Stimulated activated CD4-positive, alpha-beta T cell treated with anti-CD3 and anti-CD28 coated beads, TNF-alpha, amount 100 ng/mL, for 24 hours (primary cell): ENCODE results near the gene SPAG7.

Experiments
- DNase-seq, 3 experiments: peaks; one replicate each; pipeline ENCODE4 v3.0.0-alpha.2; 2020; ENCODE audit warnings: low read depth in 3 of 3

SPAG7 gene

DNA sequence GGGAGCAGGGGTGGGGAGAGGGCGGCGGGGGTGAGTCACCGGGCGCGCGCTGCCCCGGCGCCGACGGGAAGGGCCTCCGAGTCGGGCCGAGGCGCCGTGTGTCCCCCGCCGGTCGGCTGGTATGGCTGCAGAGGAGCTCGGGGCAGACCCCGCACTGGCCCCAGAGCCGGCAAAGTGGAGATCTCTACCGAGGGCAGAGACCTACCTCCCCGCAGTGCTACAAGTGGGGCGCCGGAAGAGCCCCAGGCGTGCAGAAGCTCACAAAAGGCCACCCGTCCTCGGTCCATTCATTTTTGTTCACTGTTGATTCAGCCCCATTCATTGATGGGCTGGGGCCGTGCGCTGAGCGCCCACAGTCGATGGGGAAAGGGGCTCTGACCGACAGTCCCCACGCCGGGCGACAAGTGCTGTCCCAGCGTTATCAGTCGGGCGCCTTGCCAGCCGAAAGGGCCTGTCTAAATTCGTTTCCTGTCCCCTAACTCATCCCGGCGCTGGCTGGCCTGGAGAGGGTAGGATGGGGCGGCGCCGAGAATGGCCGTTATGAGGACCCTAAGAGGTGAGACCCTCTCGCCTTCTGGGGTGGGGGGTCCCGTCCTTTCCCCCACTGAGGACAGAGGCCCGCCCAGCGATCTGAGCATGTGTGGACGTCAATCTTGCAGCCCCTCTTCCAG lies 17.4 kb downstream of the SPAG7 start:
- DNase-seq: peak in 1 of 3 experiments; percentile 38

- peak in 2 of 3 experiments; percentile 55 to 82 for DNase-seq
Measured at GRCh38 chr17:4949321-4950074, 18.1 kb downstream of the SPAG7 start.

GRCh38 chr17:4948931-4949320 lies 18.7 kb downstream of the SPAG7 start:
- DNase-seq: peak in 2 of 3 experiments; percentile 67 to 76

- peak; percentile 86 to 92 (median 87) for DNase-seq
Measured at GRCh38 chr17:4948166-4948930, 19.3 kb downstream of the SPAG7 start, which contains the start of gene PFN1. TSS of gene PFN1 (minus strand) at chr17:4948530. CDS start at chr17:4948394, 136 bp downstream.

DNA sequence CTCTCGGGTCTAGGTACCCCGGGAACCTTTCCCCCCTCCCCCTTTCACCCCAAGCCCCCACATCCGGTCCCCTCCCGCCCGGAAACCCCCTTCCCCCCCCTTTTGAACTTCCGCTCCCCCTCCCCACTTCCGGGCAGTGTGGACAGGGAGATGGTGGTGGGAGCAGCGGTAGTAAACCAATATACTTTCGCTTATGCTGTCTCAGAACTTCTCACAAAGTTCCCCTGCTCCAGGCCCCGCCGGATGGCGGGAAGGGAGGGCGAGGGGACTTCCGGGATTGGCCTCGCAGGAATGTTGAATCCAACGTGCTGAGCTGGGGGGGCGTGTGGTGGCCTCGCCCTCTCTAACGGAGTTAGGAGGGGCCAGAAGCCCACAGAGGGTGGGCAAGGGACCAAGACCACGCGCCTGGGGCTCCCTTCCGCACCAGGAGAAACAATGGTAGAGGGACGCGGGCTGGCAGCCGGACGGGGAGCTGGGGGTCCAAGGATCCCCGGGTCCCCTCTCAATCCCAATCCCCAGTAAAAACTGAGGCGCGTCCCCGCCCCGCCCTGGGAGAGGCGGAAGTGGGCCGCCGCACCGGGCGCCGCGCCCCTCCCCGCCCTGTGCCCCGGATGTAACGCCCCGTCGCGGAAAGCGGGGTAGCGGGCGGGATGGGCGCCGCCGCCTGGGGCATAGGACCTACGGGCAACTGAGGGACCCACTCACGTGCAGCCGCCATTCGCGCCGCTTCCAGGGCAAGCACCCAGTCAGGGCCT lies 20.0 kb downstream of the SPAG7 start:
- DNase-seq: peak in 1 of 3 experiments; percentile 73

- no peak for DNase-seq
Measured at GRCh38 chr17:4947010-4947410, 20.6 kb downstream of the SPAG7 start.

DNA sequence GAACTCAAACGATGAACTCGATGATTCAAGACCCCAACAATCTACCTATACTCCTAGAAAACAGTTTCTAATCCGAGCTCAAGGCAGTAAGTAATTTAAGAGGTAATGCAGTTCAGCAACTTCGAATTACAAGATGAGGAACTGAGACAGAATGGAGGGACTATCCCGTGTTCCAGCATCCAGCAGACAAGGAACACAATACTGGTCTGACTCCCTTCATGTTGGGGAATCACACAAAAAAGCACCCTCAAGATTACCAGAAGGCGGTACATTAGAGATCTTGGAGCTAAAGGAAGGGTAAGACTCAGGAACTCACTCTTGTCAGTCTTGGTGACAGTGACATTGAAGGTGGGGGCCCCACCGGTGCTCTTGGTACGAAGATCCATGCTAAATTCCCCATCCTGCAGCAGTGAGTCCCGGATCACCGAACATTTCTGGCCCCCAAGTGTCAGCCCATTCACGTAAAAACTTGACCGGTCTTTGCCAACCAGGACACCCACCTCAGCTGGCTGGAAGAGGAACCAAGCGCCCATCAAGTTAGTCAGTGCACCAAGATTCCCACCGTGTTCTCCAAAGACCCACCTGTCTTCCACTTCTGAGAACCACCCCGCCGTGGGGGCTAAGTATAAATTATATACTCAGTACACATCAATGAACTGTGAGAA lies 21.2 kb downstream of the SPAG7 start:
- DNase-seq: no peak

- DNase-seq: no peak
Measured at GRCh38 chr17:4945944-4946280, 21.7 kb downstream of the SPAG7 start.

DNA sequence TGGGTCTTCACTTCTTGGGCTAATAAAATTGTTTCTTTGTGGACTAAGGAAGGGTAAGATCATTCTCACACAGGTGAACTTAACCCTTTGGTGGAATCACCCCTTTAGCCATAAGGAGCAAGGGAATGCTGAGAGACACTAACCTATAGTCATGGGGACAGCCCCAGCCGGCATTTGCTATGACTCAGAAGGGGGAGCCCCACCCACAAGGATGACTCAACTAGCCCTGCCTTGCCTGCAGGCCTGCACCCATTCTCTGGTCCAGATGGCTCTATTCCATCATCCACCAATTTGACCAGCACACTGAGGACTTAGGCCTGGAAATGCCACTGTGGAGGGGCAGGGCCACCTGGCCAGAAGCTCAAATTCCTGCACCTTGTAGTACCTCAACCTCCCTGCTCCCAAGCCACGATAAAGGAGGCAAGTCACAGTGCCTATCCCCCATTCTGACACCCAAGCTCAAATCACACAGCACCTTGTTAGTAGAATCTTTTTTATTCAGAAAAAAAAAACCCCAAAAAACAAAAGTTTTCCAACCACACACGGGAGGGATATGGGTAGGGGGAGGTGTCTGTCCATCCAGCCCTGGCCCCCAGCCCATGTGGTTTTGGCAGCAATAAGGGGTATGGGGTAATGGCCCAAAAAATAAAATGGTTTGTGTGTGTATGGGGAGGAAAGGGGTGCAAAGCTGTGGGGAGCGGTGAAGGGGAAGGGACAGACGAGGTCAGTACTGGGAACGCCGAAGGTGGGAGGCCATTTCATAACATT lies 22.3 kb downstream of the SPAG7 start:
- peak; percentile 72 to 86 (median 83) for DNase-seq

- peak in 1 of 3 experiments; percentile 46 for DNase-seq
Measured at GRCh38 chr17:4944554-4945175, 23.0 kb downstream of the SPAG7 start.

GRCh38 chr17:4944163-4944553 lies 23.5 kb downstream of the SPAG7 start:
- peak in 1 of 3 experiments; percentile 58 for DNase-seq

- DNase-seq: no peak
Measured at GRCh38 chr17:4942760-4943508, 24.7 kb downstream of the SPAG7 start.

GRCh38 chr17:4941319-4941610 lies 26.4 kb downstream of the SPAG7 start:
- DNase-seq: no peak

- peak in 1 of 3 experiments; percentile 44 for DNase-seq
Measured at GRCh38 chr17:4940555-4941318, 26.9 kb downstream of the SPAG7 start.

- peak; percentile 89 to 94 (median 92) for DNase-seq
Measured at GRCh38 chr17:4939796-4940554, 27.6 kb downstream of the SPAG7 start, which contains the start of the genes RNF167 and SLC25A11. TSS of gene RNF167 (plus strand) at chr17:4940268. CDS start at chr17:4940910, 642 bp downstream. TSS of gene SLC25A11 (minus strand) at chr17:4940046. CDS start at chr17:4939910, 136 bp downstream.

- DNase-seq: no peak
Measured at GRCh38 chr17:4939546-4939795, 28.1 kb downstream of the SPAG7 start.

GRCh38 chr17:4938688-4939545 lies 28.7 kb downstream of the SPAG7 start:
- no peak for DNase-seq
